Measurements from ENCODE around the gene SNRNP70. TPM values are rescaled to one million over a fixed set of nuclear protein-coding genes. Genes with fewer than 3 reads are reported as not detected.

Gene SNRNP70
- total RNA-seq, 1 experiment from 2014 or later = 325 TPM

GRCh38 chr19:49154279-49154678 is 69.0 kb downstream of the SNRNP70 start:
- peaks cover 55% of the 10 kb centered on the region for H3K36me3 Mint-ChIP-seq (ENCODE audit: insufficient read depth, unreplicated experiment)
- CTCF ChIA-PET = interaction anchor here (0.6 kb wide), 1 partner anchor 15 kb away, joined by 3 read pairs; no protein-coding TSS in a partner anchor
- DNase-seq = no peak
- H3K4me3 Mint-ChIP-seq (ENCODE audit: low read depth, unreplicated experiment) = no peak overlapping the region
- H3K27me3 Mint-ChIP-seq (ENCODE audit: unreplicated experiment) = peaks cover 69% of the 10 kb centered on the region
- H3K9me3 Mint-ChIP-seq (ENCODE audit: low read depth, unreplicated experiment) = peaks cover 16% of the 10 kb centered on the region
- H3K27ac Mint-ChIP-seq (ENCODE audit: unreplicated experiment) = peak overlapping the region; percentile 25
- peaks cover 17% of the 10 kb centered on the region for H3K4me1 Mint-ChIP-seq (ENCODE audit: low read depth, unreplicated experiment)
- TF ChIP-seq CTCF (IDR thresholded peaks at IDR 0.05; ENCODE audit: unreplicated experiment) = no peak
- intact Hi-C loops (cut with micrococcal nuclease; ENCODE audit: unreplicated experiment) = no loop called here
- no TSS peak for BruUV-seq (replicated peaks)

- TF ChIP-seq CTCF (IDR thresholded peaks at IDR 0.05; ENCODE audit: unreplicated experiment) = no peak
- Mint-ChIP-seq H3K36me3 (ENCODE audit: insufficient read depth, unreplicated experiment) (peaks cover 46% of the 10 kb centered on the region), H3K27ac (ENCODE audit: unreplicated experiment) (peak within 1 kb of the TSS; percentile 25), H3K27me3 (ENCODE audit: unreplicated experiment) (peaks cover 69% of the 10 kb centered on the region), H3K9me3 (ENCODE audit: low read depth, unreplicated experiment) (peaks cover 16% of the 10 kb centered on the region), H3K4me1 (ENCODE audit: low read depth, unreplicated experiment) (peaks cover 24% of the 10 kb centered on the region), H3K4me3 (ENCODE audit: low read depth, unreplicated experiment) (no peak within 1 kb of the TSS)
- no peak for DNase-seq
- intact Hi-C loops (cut with micrococcal nuclease; ENCODE audit: unreplicated experiment) = no loop called here
- CTCF ChIA-PET = interaction anchor here (0.5 to 0.7 kb wide), 2 partner anchors 88 to 95 kb away, joined by 4 to 5 read pairs; no protein-coding TSS in a partner anchor
- BruUV-seq (replicated peaks) = no TSS peak
Measured at GRCh38 chr19:49155005-49155819, 70.0 kb downstream of the SNRNP70 start, which contains the start of gene HRC. TSS of gene HRC (minus strand) at chr19:49155396. CDS start at chr19:49155237, 159 bp downstream.

- intact Hi-C loops (cut with micrococcal nuclease; ENCODE audit: unreplicated experiment) = no loop called here
- TF ChIP-seq CTCF (IDR thresholded peaks at IDR 0.05; ENCODE audit: unreplicated experiment) = no peak
- no TSS peak for BruUV-seq (replicated peaks)
- Mint-ChIP-seq H3K4me1 (ENCODE audit: low read depth, unreplicated experiment) (peaks cover 24% of the 10 kb centered on the region), H3K27me3 (ENCODE audit: unreplicated experiment) (peaks cover 69% of the 10 kb centered on the region), H3K9me3 (ENCODE audit: low read depth, unreplicated experiment) (peaks cover 16% of the 10 kb centered on the region), H3K36me3 (ENCODE audit: insufficient read depth, unreplicated experiment) (peaks cover 48% of the 10 kb centered on the region), H3K4me3 (ENCODE audit: low read depth, unreplicated experiment) (no peak overlapping the region), H3K27ac (ENCODE audit: unreplicated experiment) (no peak overlapping the region)
- CTCF ChIA-PET = interaction anchor here (0.7 kb wide), 1 partner anchor 96 kb away, joined by 5 read pairs; no protein-coding TSS in a partner anchor
- DNase-seq = no peak
Measured at GRCh38 chr19:49155820-49156346, 70.6 kb downstream of the SNRNP70 start.

- Mint-ChIP-seq H3K27me3 (ENCODE audit: unreplicated experiment) (peaks cover 53% of the 10 kb centered on the region), H3K9me3 (ENCODE audit: low read depth, unreplicated experiment) (peaks cover 14% of the 10 kb centered on the region), H3K4me3 (ENCODE audit: low read depth, unreplicated experiment) (peak within 1 kb of the TSS; percentile 73), H3K27ac (ENCODE audit: unreplicated experiment) (peak within 1 kb of the TSS; percentile 47), H3K36me3 (ENCODE audit: insufficient read depth, unreplicated experiment) (peaks cover 39% of the 10 kb centered on the region), H3K4me1 (ENCODE audit: low read depth, unreplicated experiment) (peaks cover 16% of the 10 kb centered on the region)
- BruUV-seq (replicated peaks) = no TSS peak
- no peak for TF ChIP-seq CTCF (IDR thresholded peaks at IDR 0.05; ENCODE audit: unreplicated experiment)
- peak; percentile 98 for DNase-seq
- intact Hi-C loops (cut with micrococcal nuclease; ENCODE audit: unreplicated experiment) = no loop called here
- CTCF ChIA-PET = interaction anchor here (0.5 kb wide), 1 partner anchor 67 kb away, joined by 3 read pairs; no protein-coding TSS in a partner anchor
Measured at GRCh38 chr19:49157445-49158224, 72.4 kb downstream of the SNRNP70 start, which contains the start of gene TRPM4. TSS of gene TRPM4 (plus strand) at chr19:49157792. CDS start at chr19:49157867, 75 bp downstream.
